Central memory CD4-positive, alpha-beta T cell (primary cell): ENCODE results near the gene CHTF8.

ENCODE experiments used
- DNase-seq: peaks from one replicate; pipeline ENCODE4 v3.0.0; 2022

CHTF8 gene

DNA sequence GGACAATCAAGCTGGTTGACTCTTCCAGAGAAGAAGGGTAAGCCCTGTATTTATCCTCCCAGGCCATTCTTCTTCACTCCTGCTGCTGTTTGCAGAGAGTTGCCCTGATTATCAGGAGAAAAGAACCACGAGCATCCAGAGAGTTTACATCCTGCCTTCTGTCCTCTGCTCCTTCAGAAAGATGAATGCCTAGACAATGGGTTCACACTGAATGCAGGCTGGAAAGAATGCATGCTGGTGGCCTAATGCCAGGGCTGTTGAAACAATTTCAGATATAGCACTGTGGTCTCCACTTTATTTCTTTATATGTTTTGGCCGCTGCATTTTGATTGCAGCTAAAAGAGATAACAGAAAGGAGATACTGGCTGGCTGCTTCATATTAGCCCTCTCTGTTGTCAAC lies 48.1 kb downstream of the CHTF8 start:
- no peak for DNase-seq

DNA sequence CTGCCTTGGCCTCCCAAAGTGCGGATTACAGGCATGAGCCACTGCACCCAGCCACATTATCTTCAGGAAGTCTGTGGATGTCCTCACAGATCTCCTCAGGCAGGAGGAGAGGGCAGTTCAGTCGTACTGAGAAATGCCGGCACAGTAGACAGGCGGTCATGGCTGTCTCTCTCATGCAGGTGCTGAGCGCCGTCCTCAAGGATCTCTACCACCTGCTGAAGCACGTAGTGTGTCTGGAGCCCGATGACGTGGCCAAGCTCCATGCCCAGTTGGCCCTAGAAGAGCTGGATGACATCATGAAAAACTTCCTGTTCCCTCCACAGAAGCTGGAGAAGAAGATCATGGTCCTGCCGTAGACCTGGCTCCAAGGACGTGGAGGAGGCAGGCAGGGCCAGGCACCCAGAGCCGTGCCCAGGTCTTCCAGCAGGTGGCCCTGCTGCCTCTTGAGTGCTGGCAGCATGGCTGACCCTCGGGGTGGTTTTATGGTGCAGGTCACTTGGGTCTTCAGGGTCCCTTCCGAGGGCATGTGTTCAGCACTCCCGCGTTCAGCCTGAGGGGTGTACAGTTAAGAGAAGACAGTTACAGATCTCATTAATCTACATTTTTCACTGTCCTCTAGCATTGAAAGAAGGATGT lies 49.0 kb downstream of the CHTF8 start:
- no peak for DNase-seq

DNA sequence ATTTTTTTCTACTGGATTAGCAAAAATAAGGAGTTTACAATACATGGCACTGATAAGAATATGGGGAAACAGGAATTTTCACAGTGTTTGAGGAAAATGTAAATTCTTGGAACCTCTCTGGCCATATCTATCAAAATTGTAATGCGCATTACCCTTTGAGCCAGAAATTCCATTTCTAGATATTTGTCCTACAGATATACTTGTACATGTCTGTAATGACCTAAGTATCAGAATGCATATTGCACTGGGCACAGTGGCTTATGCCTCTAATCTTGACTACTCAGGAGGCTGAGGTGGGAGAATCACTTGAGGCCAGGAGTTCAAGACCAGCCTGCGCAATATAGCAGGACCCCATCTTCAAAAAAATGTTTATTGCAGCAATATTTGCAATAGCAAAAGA lies 52.7 kb downstream of the CHTF8 start:
- DNase-seq, result no peak

DNA sequence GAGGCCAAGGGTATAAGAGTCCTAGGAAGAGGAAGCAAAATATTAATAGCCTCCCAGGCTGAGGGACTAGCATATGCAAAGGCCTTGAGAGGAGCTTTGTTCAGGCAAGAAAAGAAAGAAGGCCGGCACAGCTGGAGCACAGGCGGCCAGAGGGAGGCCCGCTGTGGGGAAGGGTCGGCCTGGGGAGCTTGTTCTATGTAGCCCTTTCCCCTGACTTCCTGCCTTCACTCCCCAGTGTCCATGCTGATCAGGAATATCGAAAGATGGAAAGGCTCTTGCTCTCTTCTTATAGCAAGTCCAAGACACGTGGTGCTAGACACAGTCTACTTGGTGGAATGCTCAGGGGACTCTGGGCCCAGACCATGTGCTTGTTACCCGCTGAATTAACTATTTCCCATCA lies 54.3 kb downstream of the CHTF8 start:
- DNase-seq, result no peak

DNA sequence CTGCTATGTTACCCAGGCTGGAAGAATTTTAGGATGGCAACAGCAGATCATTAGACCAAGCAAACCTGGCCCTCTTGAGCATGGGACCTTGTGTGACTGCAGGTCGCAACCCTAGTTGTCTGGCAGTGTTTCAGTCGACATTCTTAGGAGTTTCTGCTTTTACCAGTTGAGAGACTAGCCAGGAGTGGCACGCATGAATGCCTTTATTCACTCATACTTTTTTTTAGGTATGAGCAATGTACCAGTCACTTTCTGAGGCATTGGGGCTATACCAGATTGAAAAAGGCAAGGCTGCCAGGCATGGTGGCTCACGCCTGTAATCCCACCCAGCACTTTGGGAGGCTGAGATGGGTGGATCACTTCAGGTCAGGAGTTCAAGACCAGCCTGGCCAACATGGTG lies 55.1 kb downstream of the CHTF8 start:
- no peak for DNase-seq

DNA sequence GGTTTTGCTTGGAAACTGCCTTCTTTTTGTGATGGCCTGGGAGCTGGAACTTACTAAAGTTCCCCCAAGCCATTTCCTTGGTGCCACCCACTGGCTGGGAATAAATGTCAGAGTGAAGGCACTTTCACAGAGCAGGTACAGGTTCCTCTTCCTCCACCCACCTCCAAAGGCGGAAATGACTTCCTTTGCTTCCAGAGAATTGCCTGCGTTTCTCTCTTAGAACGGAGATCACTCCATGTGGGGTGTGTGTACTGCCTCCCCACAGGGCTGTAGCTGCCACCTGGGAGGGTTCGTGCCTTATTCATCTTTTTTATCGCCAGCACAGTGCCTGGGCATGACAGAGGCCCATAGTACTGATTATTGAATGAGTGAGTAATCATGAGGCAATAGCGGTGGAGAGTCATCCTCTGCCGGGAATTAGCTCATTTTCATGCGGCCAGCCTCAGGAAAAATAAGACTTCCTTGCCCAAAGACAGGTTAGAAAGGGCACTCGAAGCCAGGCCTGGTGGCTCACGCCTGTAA lies 59.1 kb downstream of the CHTF8 start:
- no peak for DNase-seq

DNA sequence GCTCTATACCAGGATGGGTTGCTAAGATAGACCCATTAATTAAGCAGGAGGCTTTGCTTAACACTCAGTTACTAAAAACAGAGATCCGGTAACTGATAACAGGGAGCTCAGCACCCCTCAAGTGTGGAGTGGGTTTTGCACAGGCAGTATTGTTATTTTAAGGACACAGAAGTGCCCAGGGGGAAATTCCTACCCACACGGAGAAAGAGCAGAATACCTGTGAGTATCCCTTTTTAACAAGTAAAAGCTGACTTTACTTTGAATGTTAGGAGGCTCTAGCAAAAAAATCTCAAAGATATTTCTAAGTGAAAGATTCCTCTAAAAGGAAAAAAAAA lies 59.8 kb downstream of the CHTF8 start:
- DNase-seq, result no peak

DNA sequence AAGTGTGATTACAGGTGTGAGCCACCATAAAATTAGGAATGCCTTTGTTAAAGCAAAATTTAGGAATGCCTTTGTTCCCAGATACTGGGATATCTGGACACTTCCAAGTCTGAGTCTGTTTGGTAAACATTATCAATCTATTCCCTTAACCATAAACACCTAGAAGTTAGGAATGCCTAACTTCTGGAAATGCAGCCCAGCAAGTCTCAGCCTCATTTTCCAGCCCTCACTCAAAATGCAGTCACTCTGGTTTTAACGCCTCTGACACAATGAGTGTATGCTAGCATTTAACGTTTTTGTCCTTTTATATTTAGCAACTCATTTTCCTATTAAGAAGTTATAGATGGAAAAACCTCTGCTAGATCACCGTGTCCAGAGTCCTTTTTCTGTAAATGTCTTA lies 61.4 kb downstream of the CHTF8 start:
- no peak for DNase-seq

DNA sequence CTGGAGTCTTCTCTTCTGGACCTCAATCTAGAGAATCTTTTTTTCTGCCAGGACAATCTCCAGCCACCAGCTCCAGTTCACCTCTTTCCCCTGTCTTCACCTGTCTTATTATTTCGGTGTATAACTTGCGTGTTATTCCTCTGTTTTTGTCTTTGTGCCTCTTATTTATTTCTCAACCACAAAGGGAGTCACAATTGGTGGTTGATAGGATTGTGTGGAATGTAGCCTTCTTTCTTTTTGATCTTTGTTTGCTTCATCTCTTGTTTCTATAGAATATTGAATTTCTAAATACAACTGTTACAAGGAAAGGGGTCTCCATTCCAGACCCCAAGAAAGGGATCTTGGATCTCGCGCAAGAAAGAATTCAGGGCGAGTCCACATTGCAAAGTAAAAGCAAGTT lies 62.9 kb downstream of the CHTF8 start:
- no peak for DNase-seq
